AG09309 (cell line): ENCODE measurements around the gene AFP.

Source experiments
- DNase-seq: peaks from one replicate; pipeline ENCODE4 v3.0.0-alpha.2; 2010; ENCODE audit warnings: low read depth
- H3K4me3 ChIP-seq: 2 replicates; pipeline ENCODE4 v1.5.1; 2011; ENCODE audit warnings: mild to moderate bottlenecking, low read depth, low read length, moderate library complexity; ENCODE audit not compliant: control insufficient read depth
- TF ChIP-seq, protein P1 (sequence below): IDR thresholded peaks from 2 replicates; pipeline ENCODE4 v1.5.1; 2011; ENCODE audit warnings: mild to moderate bottlenecking, low read depth, low read length, inconsistent platforms; ENCODE audit not compliant: insufficient read depth, control insufficient read depth; ENCODE audit errors: missing control alignments

AFP gene

DNA sequence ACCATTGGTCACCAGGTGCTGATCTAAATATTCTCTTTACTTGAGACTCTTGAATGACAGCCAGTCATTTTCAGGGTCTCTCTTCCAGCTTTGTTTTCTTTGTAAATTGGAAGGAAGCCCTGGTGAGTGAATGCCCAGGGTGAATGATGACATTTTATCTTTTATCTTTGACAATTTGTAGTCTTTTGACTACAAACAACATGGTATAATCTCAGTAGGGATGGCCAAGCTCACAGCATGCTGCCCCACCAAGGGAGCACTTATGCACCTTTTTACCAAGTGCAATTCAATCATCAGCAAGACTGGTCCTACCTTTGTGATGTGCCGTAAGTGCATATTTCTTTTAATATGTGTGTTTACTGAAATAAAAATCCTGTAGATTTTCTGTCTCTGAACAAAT, 51.2 kb downstream of the AFP start:
- TF ChIP-seq, protein P1, sequence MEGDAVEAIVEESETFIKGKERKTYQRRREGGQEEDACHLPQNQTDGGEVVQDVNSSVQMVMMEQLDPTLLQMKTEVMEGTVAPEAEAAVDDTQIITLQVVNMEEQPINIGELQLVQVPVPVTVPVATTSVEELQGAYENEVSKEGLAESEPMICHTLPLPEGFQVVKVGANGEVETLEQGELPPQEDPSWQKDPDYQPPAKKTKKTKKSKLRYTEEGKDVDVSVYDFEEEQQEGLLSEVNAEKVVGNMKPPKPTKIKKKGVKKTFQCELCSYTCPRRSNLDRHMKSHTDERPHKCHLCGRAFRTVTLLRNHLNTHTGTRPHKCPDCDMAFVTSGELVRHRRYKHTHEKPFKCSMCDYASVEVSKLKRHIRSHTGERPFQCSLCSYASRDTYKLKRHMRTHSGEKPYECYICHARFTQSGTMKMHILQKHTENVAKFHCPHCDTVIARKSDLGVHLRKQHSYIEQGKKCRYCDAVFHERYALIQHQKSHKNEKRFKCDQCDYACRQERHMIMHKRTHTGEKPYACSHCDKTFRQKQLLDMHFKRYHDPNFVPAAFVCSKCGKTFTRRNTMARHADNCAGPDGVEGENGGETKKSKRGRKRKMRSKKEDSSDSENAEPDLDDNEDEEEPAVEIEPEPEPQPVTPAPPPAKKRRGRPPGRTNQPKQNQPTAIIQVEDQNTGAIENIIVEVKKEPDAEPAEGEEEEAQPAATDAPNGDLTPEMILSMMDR, result no peak
- H3K4me3 ChIP-seq, result no peak overlapping the region
- no peak for DNase-seq

DNA sequence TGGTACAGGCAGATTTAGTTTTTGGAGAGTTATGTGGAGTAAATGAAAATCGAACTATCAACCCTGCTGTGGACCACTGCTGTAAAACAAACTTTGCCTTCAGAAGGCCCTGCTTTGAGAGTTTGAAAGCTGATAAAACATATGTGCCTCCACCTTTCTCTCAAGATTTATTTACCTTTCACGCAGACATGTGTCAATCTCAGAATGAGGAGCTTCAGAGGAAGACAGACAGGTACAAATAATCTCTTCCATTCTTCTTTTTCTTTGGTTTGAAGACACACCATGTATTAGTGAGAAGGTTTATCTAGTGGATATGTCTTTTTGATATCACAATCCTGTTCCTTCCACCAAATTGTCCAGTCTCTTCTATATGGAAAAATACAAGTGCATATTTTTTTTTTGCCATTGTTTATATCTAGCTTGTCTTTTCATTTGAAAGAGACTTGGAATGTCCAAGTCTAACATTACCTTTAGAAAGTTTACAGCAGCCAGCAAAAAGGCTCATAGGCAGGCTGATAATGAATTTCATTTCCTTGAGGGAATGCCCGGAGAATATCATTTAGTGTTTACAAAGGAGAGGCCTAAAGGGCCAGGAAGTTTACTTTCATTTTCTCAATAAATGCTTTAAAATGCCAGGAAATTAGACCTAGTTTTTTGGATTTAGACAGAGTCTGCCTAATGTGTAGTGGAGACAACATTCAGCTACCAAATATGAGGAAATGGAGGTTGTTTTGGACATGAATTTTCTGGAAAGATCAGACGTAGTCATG, 64.2 kb downstream of the AFP start:
- TF ChIP-seq, protein P1, result no peak

DNA sequence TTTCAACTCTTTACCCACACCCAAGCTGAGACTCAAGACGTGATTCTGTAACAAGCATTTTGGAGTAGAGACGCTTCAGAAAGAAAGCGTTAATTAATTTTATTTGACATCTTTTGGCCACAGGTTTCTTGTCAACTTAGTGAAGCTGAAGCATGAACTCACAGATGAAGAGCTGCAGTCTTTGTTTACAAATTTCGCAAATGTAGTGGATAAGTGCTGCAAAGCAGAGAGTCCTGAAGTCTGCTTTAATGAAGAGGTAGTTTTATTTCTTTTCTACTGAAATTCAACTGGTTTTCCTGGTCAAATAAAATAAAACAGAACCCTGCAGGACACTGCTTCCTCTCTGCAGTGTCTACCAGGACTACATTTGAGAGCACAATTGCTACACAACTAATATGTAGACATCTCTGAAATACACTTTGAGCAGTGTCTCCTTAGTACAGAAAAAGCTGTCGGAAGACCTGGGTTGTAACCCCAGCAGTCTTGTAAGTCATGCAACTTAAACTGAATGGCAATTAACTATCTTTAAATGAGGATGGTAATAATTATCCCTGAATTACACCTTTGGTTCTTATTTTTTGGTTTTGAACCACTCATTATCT, 65.7 kb downstream of the AFP start:
- no peak overlapping the region for H3K4me3 ChIP-seq
- no peak for DNase-seq
- TF ChIP-seq, protein P1, result no peak

More for the DNA sequence above, 64.2 kb downstream of the AFP start:
- no peak overlapping the region for H3K4me3 ChIP-seq
- no peak for DNase-seq

DNA sequence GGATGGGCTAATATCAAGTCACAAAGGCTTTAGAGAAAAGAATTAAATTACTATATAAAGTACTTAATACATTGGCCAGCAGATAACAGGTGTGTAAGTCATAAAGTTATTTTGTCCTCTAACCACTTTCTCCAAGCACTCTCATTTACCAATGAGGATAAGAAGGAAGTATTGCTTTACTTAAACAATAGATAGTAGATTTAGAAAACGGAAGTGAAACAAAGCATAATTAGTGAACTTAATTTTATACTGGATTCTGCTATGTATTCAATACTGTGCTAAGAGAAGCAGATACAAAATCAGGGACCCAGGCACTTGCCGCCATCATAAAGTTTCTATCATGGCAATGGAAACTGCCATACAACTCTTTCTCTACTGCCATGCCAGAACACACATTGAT, 69.5 kb downstream of the AFP start:
- TF ChIP-seq, protein P1, result no peak
- DNase-seq, result no peak
- no peak overlapping the region for H3K4me3 ChIP-seq
